Mesothelial cell of epicardium (in vitro differentiated cells): ENCODE results near the gene UFD1. TPM values are rescaled to one million over a fixed set of nuclear protein-coding genes. Genes with fewer than 3 reads are reported as not detected.

Source experiments
- DNase-seq, 2 experiments: peaks; one replicate each; pipeline ENCODE4 v3.0.0; 2021; ENCODE audit warnings: low spot score in 2 of 2; ENCODE audit not compliant: unreplicated experiment in 2 of 2
- H3K27ac Mint-ChIP-seq: 2 replicates; pipeline ENCODE4 v1.8.0; 2021; ENCODE audit warnings: mixed read lengths
- H3K27me3 Mint-ChIP-seq: 2 replicates; pipeline ENCODE4 v1.8.0; 2021; ENCODE audit warnings: low read depth, mixed read lengths
- H3K36me3 Mint-ChIP-seq: 2 replicates; pipeline ENCODE4 v1.8.0; 2021; ENCODE audit warnings: mixed read lengths
- H3K4me1 Mint-ChIP-seq: 2 replicates; pipeline ENCODE4 v1.8.0; 2021; ENCODE audit warnings: mixed read lengths
- H3K4me3 Mint-ChIP-seq: 2 replicates; pipeline ENCODE4 v1.8.0; 2021; ENCODE audit warnings: mild to moderate bottlenecking, moderate library complexity, mixed read lengths
- H3K9me3 Mint-ChIP-seq: 2 replicates; pipeline ENCODE4 v1.8.0; 2021; ENCODE audit warnings: mixed read lengths
- CTCF ChIP-seq: fragments of 200-600 bp; sonication (generic); IDR thresholded peaks from one replicate; pipeline ENCODE4 v1.5.0; 2021; ENCODE audit warnings: antibody characterized with exemption; ENCODE audit not compliant: unreplicated experiment
- total RNA-seq: library from RNA; stranded (reverse); gene quantifications from 3 replicates; pipeline ENCODE4 v1.2.1, GENCODE V29; 2021

The UFD1 gene
- total RNA-seq, 1 donor from 2014 or later, result 38.8 TPM

- Mint-ChIP-seq H3K4me3 (no peak overlapping the region), H3K27ac (no peak overlapping the region), H3K36me3 (peaks cover 10% of the 10 kb centered on the region), H3K4me1 (peaks cover 15% of the 10 kb centered on the region), H3K9me3 (no peaks in the 10 kb centered on the region), H3K27me3 (no peaks in the 10 kb centered on the region)
- DNase-seq, result no peak
- TF ChIP-seq CTCF, result no peak
These were observed 44.0 kb downstream of the UFD1 start for GRCh38 chr22:19434829-19435580.

- no peak for TF ChIP-seq CTCF
- H3K9me3 Mint-ChIP-seq, result no peaks in the 10 kb centered on the region
- no peaks in the 10 kb centered on the region for H3K27me3 Mint-ChIP-seq
- H3K4me1 Mint-ChIP-seq, result peaks cover 21% of the 10 kb centered on the region
- no peak for DNase-seq
- H3K36me3 Mint-ChIP-seq, result peaks cover 10% of the 10 kb centered on the region
- H3K27ac Mint-ChIP-seq, result no peak overlapping the region
- H3K4me3 Mint-ChIP-seq, result peak overlapping the region; percentile 89
These were observed 44.6 kb downstream of the UFD1 start for GRCh38 chr22:19434401-19434800.

GRCh38 chr22:19432133-19432851 is 46.7 kb downstream of the UFD1 start, which contains the start of gene MRPL40:
TSS of gene MRPL40 (plus strand) at chr22:19432545. CDS start at chr22:19432555, 10 bp downstream.
- H3K36me3 Mint-ChIP-seq, result peaks cover 12% of the 10 kb centered on the region
- no peaks in the 10 kb centered on the region for H3K9me3 Mint-ChIP-seq
- no peak for TF ChIP-seq CTCF
- DNase-seq, result peak; percentile 80 to 87
- peak within 1 kb of the TSS; percentile 96 for H3K27ac Mint-ChIP-seq
- peaks cover 22% of the 10 kb centered on the region for H3K4me1 Mint-ChIP-seq
- H3K4me3 Mint-ChIP-seq, result peak within 1 kb of the TSS; percentile 89
- H3K27me3 Mint-ChIP-seq, result no peaks in the 10 kb centered on the region

GRCh38 chr22:19431649-19432132 is 47.3 kb downstream of the UFD1 start, which contains the start of gene HIRA:
TSS of gene HIRA (minus strand) at chr22:19431733. CDS start at chr22:19431476, 257 bp downstream.
- H3K36me3 Mint-ChIP-seq, result peaks cover 12% of the 10 kb centered on the region
- H3K27me3 Mint-ChIP-seq, result no peaks in the 10 kb centered on the region
- peak within 1 kb of the TSS; percentile 96 for H3K27ac Mint-ChIP-seq
- TF ChIP-seq CTCF, result no peak
- peaks cover 22% of the 10 kb centered on the region for H3K4me1 Mint-ChIP-seq
- peak; percentile 76 to 90 for DNase-seq
- peak within 1 kb of the TSS; percentile 89 for H3K4me3 Mint-ChIP-seq
- H3K9me3 Mint-ChIP-seq, result no peaks in the 10 kb centered on the region

GRCh38 chr22:19430890-19431541 is 48.0 kb downstream of the UFD1 start:
- no peaks in the 10 kb centered on the region for H3K9me3 Mint-ChIP-seq
- TF ChIP-seq CTCF, result no peak
- H3K4me1 Mint-ChIP-seq, result peaks cover 22% of the 10 kb centered on the region
- H3K36me3 Mint-ChIP-seq, result peaks cover 12% of the 10 kb centered on the region
- H3K27me3 Mint-ChIP-seq, result no peaks in the 10 kb centered on the region
- peak overlapping the region; percentile 83 for H3K4me3 Mint-ChIP-seq
- peak overlapping the region; percentile 86 for H3K27ac Mint-ChIP-seq
- DNase-seq, result peak in 1 of 2 experiments; percentile 47
